Measurements from ENCODE around the gene IRF1. TPM values are rescaled to one million over a fixed set of nuclear protein-coding genes. Genes with fewer than 3 reads are reported as not detected.
A peak's percentile ranks its signal among the peaks of the same experiment; 100 is the strongest.

The IRF1 gene
- total and polyA plus RNA-seq, 2 of the 4 experiments (the other 2 are of a cell fraction), result 11.1 to 18.9 TPM

DNA sequence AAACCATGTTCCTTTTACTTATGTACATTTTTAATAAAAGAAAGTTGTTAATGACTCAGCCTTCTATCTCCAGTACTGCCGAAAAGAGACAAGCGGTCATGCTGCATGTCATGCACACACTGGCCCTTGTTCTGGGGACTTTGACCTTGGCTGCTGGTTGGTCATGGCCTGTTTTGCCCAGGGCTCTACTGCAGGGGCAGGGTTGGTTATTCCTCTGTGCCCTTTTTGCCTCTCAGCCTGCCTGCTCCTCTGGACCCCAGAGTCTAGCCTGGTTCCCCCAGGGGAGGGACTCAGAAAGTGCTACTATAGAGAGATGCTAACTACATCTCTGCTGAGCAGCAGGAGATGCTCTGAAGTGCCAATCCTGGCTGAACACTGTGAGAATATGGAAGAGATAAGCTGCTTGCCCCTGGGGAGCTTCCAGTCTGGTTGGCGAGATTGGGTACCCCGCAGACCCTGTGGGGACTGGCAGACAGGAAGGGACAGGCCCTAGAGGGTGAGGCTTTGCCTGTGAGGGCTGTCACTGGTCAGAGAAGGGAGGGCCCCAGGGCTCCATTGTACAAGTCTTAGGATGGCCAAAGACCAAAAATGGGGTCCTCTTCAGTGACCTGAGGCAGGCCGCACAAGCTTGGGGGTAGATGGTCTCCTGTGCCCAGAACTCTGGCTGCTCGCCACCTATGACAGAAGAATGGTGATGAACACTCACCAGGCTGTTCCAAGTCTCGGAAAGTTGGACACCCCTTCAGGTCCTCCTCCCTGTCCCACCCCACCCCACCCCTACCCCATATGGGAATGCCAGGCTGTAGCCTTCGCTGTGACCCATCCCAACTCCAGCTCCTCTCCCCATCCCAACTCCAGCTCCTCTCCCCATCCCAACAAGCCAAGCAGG, 14.3 kb downstream of the IRF1 start (continued):
- TF ChIP-seq, protein P1, sequence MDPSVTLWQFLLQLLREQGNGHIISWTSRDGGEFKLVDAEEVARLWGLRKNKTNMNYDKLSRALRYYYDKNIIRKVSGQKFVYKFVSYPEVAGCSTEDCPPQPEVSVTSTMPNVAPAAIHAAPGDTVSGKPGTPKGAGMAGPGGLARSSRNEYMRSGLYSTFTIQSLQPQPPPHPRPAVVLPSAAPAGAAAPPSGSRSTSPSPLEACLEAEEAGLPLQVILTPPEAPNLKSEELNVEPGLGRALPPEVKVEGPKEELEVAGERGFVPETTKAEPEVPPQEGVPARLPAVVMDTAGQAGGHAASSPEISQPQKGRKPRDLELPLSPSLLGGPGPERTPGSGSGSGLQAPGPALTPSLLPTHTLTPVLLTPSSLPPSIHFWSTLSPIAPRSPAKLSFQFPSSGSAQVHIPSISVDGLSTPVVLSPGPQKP (IDR thresholded peaks at IDR 0.05; ENCODE audit: borderline replicate concordance, low read depth, low read length), result no peak

DNA sequence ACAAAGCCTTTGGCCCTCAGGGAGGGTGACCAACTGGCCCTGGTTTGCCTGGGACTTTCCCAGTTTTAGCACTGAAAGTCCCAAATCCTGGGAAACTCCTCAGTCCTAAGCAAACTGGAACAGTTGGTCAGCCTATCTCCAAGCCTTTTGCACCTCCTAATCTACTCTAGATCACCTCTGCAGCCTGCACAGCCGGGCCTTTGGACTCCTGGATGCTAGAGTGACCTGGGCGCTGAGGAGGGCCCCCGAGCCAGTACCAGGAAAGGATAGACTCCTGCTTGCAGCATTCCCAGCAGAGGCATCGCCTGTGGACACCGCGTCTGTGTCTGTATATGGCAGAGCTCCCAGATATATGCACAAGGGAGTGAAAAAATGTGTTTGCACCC, 15.1 kb downstream of the IRF1 start:
- Histone ChIP-seq H3K4ac (ENCODE audit: low read depth, low read length) (no peak overlapping the region), H3K36me3 (ENCODE audit: control insufficient read depth, insufficient read depth, low read length) (no peaks in the 10 kb centered on the region), H2BK120ac (ENCODE audit: low read depth, low read length) (no peak overlapping the region), H3K9me1 (ENCODE audit: insufficient read depth, low read length) (peaks cover 22% of the 10 kb centered on the region), H3K79me1 (ENCODE audit: low read depth in 1 of 2, low read length in 2 of 2) (no peaks in the 10 kb centered on the region), H3K4me1 (ENCODE audit: control insufficient read depth, insufficient read depth, low read length) (no peaks in the 10 kb centered on the region), H3K14ac (replicated peaks; ENCODE audit: low read depth, low read length) (no peak overlapping the region), H3K4me3 (ENCODE audit: insufficient read depth, low read depth, low read length) (no peak overlapping the region), H3K18ac (ENCODE audit: low read depth, low read length) (no peak overlapping the region), H3K9ac (ENCODE audit: low read depth, low read length) (no peak overlapping the region), H2AK5ac (ENCODE audit: low read depth, low read length) (no peak overlapping the region), H4K91ac (ENCODE audit: insufficient read depth, low read depth, low read length) (peak overlapping the region; percentile 32; the same call in 1 of the 2 replicates), H3K23ac (ENCODE audit: low read depth, low read length) (0 out of 2 replicates have a peak overlapping the region, but pooled peaks have one; percentile 13), H2BK20ac (ENCODE audit: low read depth, low read length) (no peak overlapping the region), H3K9me3 (ENCODE audit: control insufficient read depth, insufficient read depth, low read length) (no peaks in the 10 kb centered on the region), H4K20me1 (ENCODE audit: insufficient read depth, low read length) (no peaks in the 10 kb centered on the region), H3K56ac (ENCODE audit: extremely low read depth, insufficient read depth, low read length) (no peak overlapping the region), H4K8ac (ENCODE audit: low read depth in 2 of 2, low read length in 2 of 2) (0 out of 4 replicates have a peak overlapping the region, but pooled peaks of 1 of the 2 experiments have one; percentile 5), H2BK15ac (ENCODE audit: low read depth, low read length) (no peak overlapping the region), H3K27me3 (ENCODE audit: control insufficient read depth, insufficient read depth, low read length) (no peaks in the 10 kb centered on the region), H3K4me2 (ENCODE audit: low read depth, low read length) (no peak overlapping the region), H2BK5ac (ENCODE audit: low read depth, low read length, poor library complexity, severe bottlenecking) (no peak overlapping the region), H2AK9ac (replicated peaks; ENCODE audit: low read depth, low read length, poor library complexity) (no peak overlapping the region), H3K27ac (ENCODE audit: insufficient read depth, low read length) (no peak overlapping the region), H2AFZ (replicated peaks; ENCODE audit: low read length, poor library complexity) (no peak overlapping the region), H4K5ac (ENCODE audit: low read depth, low read length) (no peak overlapping the region)
- in situ Hi-C loops (cut with MboI; ENCODE audit: low sequenced_read_pairs) (loop anchor here (25.0 kb wide), 1 partner anchor 388 kb away; no protein-coding TSS in a partner anchor), intact Hi-C loops (cut with micrococcal nuclease) (no loop called here), dilution Hi-C loops (cut with HindIII; ENCODE audit: low sequenced_read_pairs, unreplicated experiment) (no loop called here)
- ChIA-PET CTCF (no interaction called here), POLR2A (ENCODE audit: unreplicated experiment) (no interaction called here)
- BruUV-seq (replicated peaks), result no TSS peak
- DNase-seq, result no peak
- 60% methylated on average over 1 of the region's 6 CpGs; no CpG with 5 or more reads in 1 of the 2 experiments for WGBS, 2 experiments (ENCODE audit: extremely low coverage in 2 of 2, insufficient read length in 1 of 2)
- no peak; the same call in 1 of the 2 replicates for ATAC-seq (ENCODE audit: low read depth)
- TF ChIP-seq, protein P2, sequence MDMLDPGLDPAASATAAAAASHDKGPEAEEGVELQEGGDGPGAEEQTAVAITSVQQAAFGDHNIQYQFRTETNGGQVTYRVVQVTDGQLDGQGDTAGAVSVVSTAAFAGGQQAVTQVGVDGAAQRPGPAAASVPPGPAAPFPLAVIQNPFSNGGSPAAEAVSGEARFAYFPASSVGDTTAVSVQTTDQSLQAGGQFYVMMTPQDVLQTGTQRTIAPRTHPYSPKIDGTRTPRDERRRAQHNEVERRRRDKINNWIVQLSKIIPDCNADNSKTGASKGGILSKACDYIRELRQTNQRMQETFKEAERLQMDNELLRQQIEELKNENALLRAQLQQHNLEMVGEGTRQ (IDR thresholded peaks at IDR 0.05; ENCODE audit: low read depth, low read length), result no peak
- no peak for TF ChIP-seq FOS (IDR thresholded peaks at IDR 0.05; ENCODE audit: low read depth, low read length)
- no peak for TF ChIP-seq MAZ (IDR thresholded peaks at IDR 0.05; ENCODE audit: borderline replicate concordance, low read depth, low read length)
- TF ChIP-seq, protein P3, sequence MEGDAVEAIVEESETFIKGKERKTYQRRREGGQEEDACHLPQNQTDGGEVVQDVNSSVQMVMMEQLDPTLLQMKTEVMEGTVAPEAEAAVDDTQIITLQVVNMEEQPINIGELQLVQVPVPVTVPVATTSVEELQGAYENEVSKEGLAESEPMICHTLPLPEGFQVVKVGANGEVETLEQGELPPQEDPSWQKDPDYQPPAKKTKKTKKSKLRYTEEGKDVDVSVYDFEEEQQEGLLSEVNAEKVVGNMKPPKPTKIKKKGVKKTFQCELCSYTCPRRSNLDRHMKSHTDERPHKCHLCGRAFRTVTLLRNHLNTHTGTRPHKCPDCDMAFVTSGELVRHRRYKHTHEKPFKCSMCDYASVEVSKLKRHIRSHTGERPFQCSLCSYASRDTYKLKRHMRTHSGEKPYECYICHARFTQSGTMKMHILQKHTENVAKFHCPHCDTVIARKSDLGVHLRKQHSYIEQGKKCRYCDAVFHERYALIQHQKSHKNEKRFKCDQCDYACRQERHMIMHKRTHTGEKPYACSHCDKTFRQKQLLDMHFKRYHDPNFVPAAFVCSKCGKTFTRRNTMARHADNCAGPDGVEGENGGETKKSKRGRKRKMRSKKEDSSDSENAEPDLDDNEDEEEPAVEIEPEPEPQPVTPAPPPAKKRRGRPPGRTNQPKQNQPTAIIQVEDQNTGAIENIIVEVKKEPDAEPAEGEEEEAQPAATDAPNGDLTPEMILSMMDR (conservative IDR thresholded peaks at IDR 0.05; ENCODE audit: low read depth, low read length), result no peak
- no peak for TF ChIP-seq RAD21 (IDR thresholded peaks at IDR 0.05; ENCODE audit: low read length)
- TF ChIP-seq POLR2A (IDR thresholded peaks at IDR 0.05; ENCODE audit: low read depth, low read length), result no peak
- no peak for TF ChIP-seq RFX5 (IDR thresholded peaks at IDR 0.05; ENCODE audit: low read depth, low read length)
- TF ChIP-seq RCOR1 (IDR thresholded peaks at IDR 0.05; ENCODE audit: insufficient replicate concordance, low read length), result no peak
- TF ChIP-seq NFE2L2 (IDR thresholded peaks at IDR 0.05; ENCODE audit: low read depth, low read length), result no peak
- no peak for TF ChIP-seq MXI1 (IDR thresholded peaks at IDR 0.05; ENCODE audit: borderline replicate concordance, low read depth, low read length)
- TF ChIP-seq CEBPB (IDR thresholded peaks at IDR 0.05; ENCODE audit: low read depth, low read length), result no peak
